H1 (cell line): ENCODE results near the gene CDK5R1. TPM values are rescaled to one million over a fixed set of nuclear protein-coding genes. Genes with fewer than 3 reads are reported as not detected.

Source experiments
- CHD7 ChIP-seq: fragments of 300-600 bp; sonication (generic); IDR thresholded peaks from 2 replicates; pipeline ENCODE4 v1.7.1; 2012; ENCODE audit warnings: low read length, moderate library complexity, mild to moderate bottlenecking, inconsistent platforms; ENCODE audit not compliant: insufficient replicate concordance
- CTBP2 ChIP-seq: IDR thresholded peaks from 2 replicates; pipeline ENCODE4 v1.7.0; 2011; ENCODE audit warnings: borderline replicate concordance, mild to moderate bottlenecking, moderate library complexity, mixed read lengths, low read length; ENCODE audit not compliant: insufficient read depth, insufficient read length
- CTCF ChIP-seq, 3 experiments: IDR thresholded peaks; 1 replicate in 2 of 3; 2 replicates in 1 of 3; pipeline versions ENCODE4 v1.5.1 to v1.6.1; 2011; ENCODE audit warnings: low read length in 3 of 3, mild to moderate bottlenecking in 3 of 3, inconsistent platforms in 2 of 3, low read depth in 1 of 3, moderate library complexity in 1 of 3; ENCODE audit not compliant: insufficient read depth in 1 of 3; ENCODE audit errors: control extremely low read depth in 1 of 3
- GABPA ChIP-seq: IDR thresholded peaks from 2 replicates; pipeline ENCODE4 v1.6.1; 2011; ENCODE audit warnings: mild to moderate bottlenecking, low read length, moderate library complexity, borderline replicate concordance; ENCODE audit not compliant: insufficient read depth
- GTF2F1 ChIP-seq: IDR thresholded peaks from 2 replicates; pipeline ENCODE4 v1.6.1; 2012; ENCODE audit warnings: low read depth, low read length, improper control_type of control experiment, borderline replicate concordance
- JUN ChIP-seq: IDR thresholded peaks from 2 replicates; pipeline ENCODE4 v1.6.1; 2011; ENCODE audit warnings: low read depth, mild to moderate bottlenecking, improper control_type of control experiment, low read length
- JUND ChIP-seq: IDR thresholded peaks from 2 replicates; pipeline ENCODE4 v1.6.1; 2011; ENCODE audit warnings: mild to moderate bottlenecking, improper control_type of control experiment, low read length
- RBBP5 ChIP-seq: IDR thresholded peaks from 2 replicates; pipeline ENCODE4 v1.7.1; 2012; ENCODE audit warnings: low read depth, mild to moderate bottlenecking, inconsistent platforms, low read length, moderate library complexity, borderline replicate concordance
- polyA plus RNA-seq, 7 experiments: library from polyadenylated mRNA; depleted of rRNA in 3 of 7; stranded (reverse) in 5 of 7; unstranded in 2 of 7; fragments of >200 nt in 5 of 7; fragments of 200-250 nt in 2 of 7; gene quantifications; 1 replicate in 5 of 7; 2 replicates in 1 of 7; 4 replicates in 1 of 7; pipeline versions ENCODE4 v1.2.1 to v1.2.3, GENCODE V29; 2011 to 2013; ENCODE audit warnings: missing spikeins in 2 of 7, mixed read lengths in 2 of 7
- total RNA-seq: library from RNA; stranded (reverse); fragmentation: NEBNext Ultra II Directional; extraction: Animal tissue kit (Norgen Biotek cat#: 25700); gene quantifications from 2 replicates; pipeline ENCODE4 v1.2.1, GENCODE V29; 2021

CDK5R1 gene
- total and polyA plus RNA-seq, 2 of the 8 experiments (the other 6 are each of a cell fraction or from before 2014, with no cell fraction given) = 2.7 to 9.9 TPM

GRCh38 chr17:32475258-32475657, 11.5 kb upstream of the CDK5R1 start (continued):
- TF ChIP-seq CHD7 = no peak
- TF ChIP-seq JUN = no peak
- TF ChIP-seq CTBP2 = no peak
- TF ChIP-seq JUND = no peak
- TF ChIP-seq GABPA = no peak
- TF ChIP-seq CTCF (IDR thresholded peaks at IDR 0.05; ENCODE audit: control extremely low read depth in 1 of 3, insufficient read depth in 1 of 3, low read depth in 1 of 3, low read length in 3 of 3) = no peak
- no peak for TF ChIP-seq GTF2F1
- TF ChIP-seq RBBP5 = no peak
